ENCODE results near the gene RAPGEF1.

RAPGEF1 gene

DNA sequence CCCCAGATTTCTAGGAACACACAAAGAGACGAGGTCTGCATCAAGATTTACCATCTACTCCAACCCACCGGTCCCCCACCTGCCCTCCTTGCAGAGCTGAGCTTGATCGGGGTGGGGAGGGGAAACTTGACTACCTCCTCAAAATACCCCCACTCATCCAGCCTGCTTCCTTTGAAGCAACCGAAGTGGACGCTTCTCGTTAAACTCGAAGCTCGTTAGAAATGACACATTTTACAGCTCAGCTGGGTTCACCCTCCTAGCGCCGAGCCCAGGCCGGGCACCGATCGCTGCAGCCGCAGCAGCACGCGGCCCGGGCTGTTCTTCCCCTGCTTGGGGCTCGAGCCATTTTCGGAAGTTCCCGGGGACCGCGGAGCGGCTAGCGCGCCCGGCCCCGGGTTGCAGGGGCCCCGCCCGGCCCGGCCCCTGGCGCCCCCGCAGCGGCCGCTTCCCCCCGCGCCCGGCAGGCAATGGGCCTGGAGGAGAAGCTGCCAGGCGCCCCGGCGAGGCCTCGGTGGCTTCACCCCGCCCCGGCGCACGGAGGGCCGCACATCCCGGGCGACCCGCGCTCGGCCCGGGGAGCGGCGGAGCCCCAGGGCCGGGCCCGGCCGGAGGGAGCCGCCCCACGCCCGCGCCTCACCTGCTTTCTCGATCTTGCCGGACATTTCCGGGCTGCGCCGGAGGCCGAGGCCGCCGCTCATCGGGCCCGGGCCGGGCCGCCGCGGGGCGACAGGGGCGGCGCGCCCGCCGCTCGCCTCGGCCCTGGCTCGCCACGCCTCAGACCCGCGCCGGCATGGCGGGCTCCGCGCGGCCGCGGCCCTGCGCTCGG lies 530 bp downstream of the RAPGEF1 start:
- H3K4me3 ChIP-seq (ENCODE audit: low read depth, low read length), result peak overlapping the region; percentile 79
- TF ChIP-seq, protein P1, sequence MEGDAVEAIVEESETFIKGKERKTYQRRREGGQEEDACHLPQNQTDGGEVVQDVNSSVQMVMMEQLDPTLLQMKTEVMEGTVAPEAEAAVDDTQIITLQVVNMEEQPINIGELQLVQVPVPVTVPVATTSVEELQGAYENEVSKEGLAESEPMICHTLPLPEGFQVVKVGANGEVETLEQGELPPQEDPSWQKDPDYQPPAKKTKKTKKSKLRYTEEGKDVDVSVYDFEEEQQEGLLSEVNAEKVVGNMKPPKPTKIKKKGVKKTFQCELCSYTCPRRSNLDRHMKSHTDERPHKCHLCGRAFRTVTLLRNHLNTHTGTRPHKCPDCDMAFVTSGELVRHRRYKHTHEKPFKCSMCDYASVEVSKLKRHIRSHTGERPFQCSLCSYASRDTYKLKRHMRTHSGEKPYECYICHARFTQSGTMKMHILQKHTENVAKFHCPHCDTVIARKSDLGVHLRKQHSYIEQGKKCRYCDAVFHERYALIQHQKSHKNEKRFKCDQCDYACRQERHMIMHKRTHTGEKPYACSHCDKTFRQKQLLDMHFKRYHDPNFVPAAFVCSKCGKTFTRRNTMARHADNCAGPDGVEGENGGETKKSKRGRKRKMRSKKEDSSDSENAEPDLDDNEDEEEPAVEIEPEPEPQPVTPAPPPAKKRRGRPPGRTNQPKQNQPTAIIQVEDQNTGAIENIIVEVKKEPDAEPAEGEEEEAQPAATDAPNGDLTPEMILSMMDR (IDR thresholded peaks at IDR 0.05; ENCODE audit: borderline replicate concordance, insufficient read depth, low read depth, low read length), result no peak

DNA sequence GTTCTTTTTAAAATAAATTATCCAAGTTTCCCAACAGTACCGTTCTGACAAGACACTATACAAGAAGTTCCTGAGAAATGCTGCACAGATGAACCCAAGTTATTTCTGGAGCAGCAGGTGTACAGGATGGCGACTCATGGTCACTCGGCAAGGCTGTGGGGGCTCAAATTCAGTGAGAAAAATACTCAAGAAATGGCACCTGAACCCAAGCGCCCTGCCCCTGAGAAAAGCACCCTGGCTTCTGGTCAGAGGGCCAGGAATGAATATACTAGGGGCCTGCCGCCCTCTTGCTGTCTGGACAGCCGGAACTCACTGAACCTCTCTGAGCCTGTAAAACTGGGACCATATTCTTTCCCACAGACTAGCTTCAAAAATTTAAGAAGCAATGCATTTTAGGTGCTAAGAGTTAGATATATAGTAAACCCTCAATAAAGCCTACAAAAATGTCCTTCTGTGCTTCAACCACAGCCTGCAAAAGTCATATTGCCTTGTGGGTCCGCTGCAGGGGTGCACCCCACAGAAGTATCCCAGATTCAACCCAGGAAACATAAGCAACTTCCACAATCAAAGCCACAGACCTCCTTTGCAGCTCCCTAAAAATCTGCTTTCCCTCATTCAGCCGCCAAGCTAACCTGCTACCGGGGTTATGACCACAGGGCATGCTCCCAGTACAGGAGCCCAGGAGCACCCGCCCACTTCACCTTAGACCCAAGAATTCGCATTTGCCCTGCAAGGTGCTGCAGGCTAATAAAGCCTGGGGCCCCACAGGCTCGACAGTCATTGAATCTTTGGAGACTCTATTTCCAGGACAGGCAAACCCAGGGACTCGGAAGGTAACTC lies 1.4 kb downstream of the RAPGEF1 start:
- H3K4me3 ChIP-seq (ENCODE audit: low read depth, low read length), result peak overlapping the region; percentile 79
- TF ChIP-seq, protein P1 (IDR thresholded peaks at IDR 0.05; ENCODE audit: borderline replicate concordance, insufficient read depth, low read depth, low read length), result no peak

DNA sequence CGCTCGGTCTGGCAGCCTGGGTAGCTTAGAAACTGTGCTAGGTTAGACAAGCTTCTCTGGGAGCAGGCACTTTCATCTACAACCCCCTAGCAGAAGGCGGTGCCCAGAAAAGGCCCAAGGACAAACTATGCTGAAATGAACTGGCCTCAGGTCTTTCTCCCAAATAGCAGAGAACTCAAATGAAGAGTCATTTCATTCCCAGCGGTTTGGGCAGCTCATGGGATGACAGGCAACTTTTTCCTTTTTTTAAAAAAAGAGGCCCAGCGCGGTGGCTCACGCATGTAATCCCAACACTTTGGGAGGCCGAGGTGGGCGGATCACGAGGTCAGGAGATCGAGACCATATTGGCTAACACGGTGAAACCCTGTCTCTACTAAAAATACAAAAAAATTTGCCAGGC lies 2.5 kb downstream of the RAPGEF1 start:
- H3K4me3 ChIP-seq (ENCODE audit: low read depth, low read length), result peak overlapping the region; percentile 22

DNA sequence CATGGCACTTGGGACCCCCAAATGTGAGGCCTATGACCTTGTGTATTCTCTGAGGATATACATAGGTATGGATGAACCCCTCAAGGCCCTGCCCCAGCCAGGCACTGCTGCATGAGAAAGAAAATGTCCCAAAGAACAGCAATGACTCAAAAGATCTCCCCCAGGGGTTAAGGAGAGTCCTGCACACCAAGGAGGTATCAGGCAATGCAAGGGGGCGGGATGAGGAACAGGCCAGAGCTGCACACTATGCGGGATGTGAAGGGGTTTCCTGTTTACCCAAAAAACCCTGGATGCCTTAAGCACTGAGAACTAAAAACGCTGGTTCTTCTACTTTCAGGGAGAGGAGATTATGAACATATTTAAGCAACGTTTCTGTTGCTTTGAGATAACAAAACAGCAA lies 3.4 kb downstream of the RAPGEF1 start:
- peak overlapping the region; percentile 30 for H3K4me3 ChIP-seq (ENCODE audit: low read depth, low read length)
- TF ChIP-seq, protein P1 (IDR thresholded peaks at IDR 0.05; ENCODE audit: borderline replicate concordance, insufficient read depth, low read depth, low read length), result 0 out of 2 replicates have a peak, but pooled peaks have one; percentile 7

More for the DNA sequence above, 2.5 kb downstream of the RAPGEF1 start:
- TF ChIP-seq, protein P1 (IDR thresholded peaks at IDR 0.05; ENCODE audit: borderline replicate concordance, insufficient read depth, low read depth, low read length), result no peak

DNA sequence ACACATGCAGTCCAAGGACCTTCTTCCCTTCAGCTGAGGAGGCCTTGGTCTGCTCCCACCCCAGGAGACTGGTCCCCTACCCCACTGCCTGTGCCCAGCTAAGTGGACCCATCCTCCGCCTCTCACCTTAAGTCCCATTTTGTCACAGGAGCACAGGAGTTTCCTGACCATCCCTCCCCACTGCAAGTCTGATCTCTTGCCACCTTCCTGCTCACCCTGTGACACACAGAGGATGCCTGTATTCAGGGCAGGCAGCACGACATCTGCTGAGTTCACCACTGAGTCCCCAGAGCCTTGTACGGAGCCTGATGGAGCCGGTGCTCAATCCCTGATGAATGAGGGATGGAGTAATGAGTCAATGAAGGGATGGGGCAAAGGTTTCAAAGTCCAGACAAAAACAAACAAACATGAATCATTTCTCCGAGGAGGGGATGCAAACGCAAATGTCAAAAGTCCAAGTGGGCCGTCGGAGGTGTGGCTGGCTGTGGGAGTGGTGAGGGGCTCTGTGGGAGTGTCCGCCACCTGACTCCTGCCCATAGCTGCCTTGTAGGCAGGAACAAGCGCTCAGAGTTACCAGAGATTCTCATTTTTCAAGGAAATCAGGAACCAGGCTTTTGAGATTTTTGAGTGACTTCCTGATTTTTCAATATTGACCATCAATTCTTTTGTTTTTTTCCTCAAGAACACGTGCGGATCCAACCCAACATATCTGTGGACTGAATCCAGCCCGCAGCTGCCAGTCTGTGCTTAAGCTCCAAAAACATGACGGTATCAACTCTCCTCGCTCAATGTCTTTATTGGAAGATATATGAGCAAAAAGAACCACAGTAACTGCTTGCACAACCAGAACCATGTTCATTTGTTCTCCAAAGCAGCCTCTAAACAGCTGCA lies 4.4 kb downstream of the RAPGEF1 start:
- TF ChIP-seq, protein P1 (IDR thresholded peaks at IDR 0.05; ENCODE audit: borderline replicate concordance, insufficient read depth, low read depth, low read length), result no peak
- H3K4me3 ChIP-seq (ENCODE audit: low read depth, low read length), result peak overlapping the region; percentile 30

DNA sequence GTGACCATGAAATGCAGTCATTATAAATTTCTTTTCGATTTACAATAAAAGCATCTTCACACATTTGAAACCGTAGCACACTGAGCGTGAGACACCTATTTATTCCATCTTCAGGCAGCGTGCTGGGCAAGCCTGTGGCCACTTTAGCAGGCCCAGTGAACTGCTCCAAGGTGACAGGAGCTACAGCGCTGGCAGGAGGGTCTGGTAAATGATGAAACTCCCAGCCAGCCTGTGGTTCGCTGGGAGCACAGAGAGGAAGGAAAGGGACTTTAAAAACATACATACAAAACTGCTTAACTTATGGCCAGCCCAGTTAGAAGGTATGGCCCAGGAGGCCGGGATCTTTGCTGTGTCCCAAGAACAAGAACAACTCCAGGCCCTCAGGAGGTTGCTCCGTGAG lies 5.1 kb downstream of the RAPGEF1 start:
- TF ChIP-seq, protein P1 (IDR thresholded peaks at IDR 0.05; ENCODE audit: borderline replicate concordance, insufficient read depth, low read depth, low read length), result no peak

More for the DNA sequence above, 5.1 kb downstream of the RAPGEF1 start:
- H3K4me3 ChIP-seq (ENCODE audit: low read depth, low read length), result peak overlapping the region; percentile 30
